Spleen (tissue), 11 donors: Measurements from ENCODE around the gene FAM83E. TPM values are rescaled to one million over a fixed set of nuclear protein-coding genes. Genes with fewer than 3 reads are reported as not detected.
A peak's percentile ranks its signal among the peaks of the same experiment; 100 is the strongest.

Experiments
- DNase-seq: peaks from one replicate; pipeline ENCODE4 v3.0.0-alpha.2; 2020
- H3K27ac ChIP-seq, 8 donors: fragments of 200-600 bp; sonication (generic) in 7 of 8; 1 replicate in 4 of 8; 2 replicates in 4 of 8; pipeline versions ENCODE4 v1.5.0 to v1.8.0; 2016 to 2021; ENCODE audit warnings: inconsistent platforms in 4 of 8, mild to moderate bottlenecking in 4 of 8, moderate library complexity in 1 of 8
- H3K27me3 ChIP-seq, 7 donors: fragments of 200-600 bp; sonication (generic) in 6 of 7; replicated peaks in 1 of 7; 1 replicate in 4 of 7; 2 replicates in 3 of 7; pipeline versions ENCODE4 v1.5.0 to v1.8.0; 2016 to 2021; ENCODE audit warnings: inconsistent platforms in 3 of 7, mild to moderate bottlenecking in 1 of 7
- H3K36me3 ChIP-seq, 6 donors: fragments of 200-600 bp; sonication (generic) in 5 of 6; 1 replicate in 4 of 6; 2 replicates in 2 of 6; pipeline versions ENCODE4 v1.5.0 to v1.8.0; 2016 to 2021; ENCODE audit warnings: inconsistent platforms in 2 of 6
- H3K4me1 ChIP-seq, 6 donors: fragments of 200-600 bp; sonication (generic) in 5 of 6; 1 replicate in 3 of 6; 2 replicates in 3 of 6; pipeline versions ENCODE4 v1.5.0 to v1.8.0; 2016 to 2021; ENCODE audit warnings: inconsistent platforms in 3 of 6
- H3K4me3 ChIP-seq, 8 donors: fragments of 200-600 bp; sonication (generic) in 7 of 8; 1 replicate in 4 of 8; 2 replicates in 4 of 8; pipeline versions ENCODE4 v1.5.0 to v1.8.0; 2016 to 2021; ENCODE audit warnings: inconsistent platforms in 4 of 8, mild to moderate bottlenecking in 4 of 8, moderate library complexity in 2 of 8
- H3K9me3 ChIP-seq, 8 donors: fragments of 200-600 bp; sonication (generic) in 7 of 8; 1 replicate in 4 of 8; 2 replicates in 4 of 8; pipeline versions ENCODE4 v1.5.0 to v1.8.0; 2016 to 2021; ENCODE audit warnings: inconsistent platforms in 4 of 8
- CTCF ChIP-seq, 11 experiments: fragments of 200-600 bp in 7 of 11; fragments of 450-650 bp in 4 of 11; sonication (generic) in 4 of 11; IDR thresholded peaks in 8 of 11; conservative IDR thresholded peaks in 3 of 11; 1 replicate in 7 of 11; 2 replicates in 4 of 11; pipeline versions ENCODE4 v1.4.0 to v1.8.0; 2016 to 2021; ENCODE audit warnings: antibody characterized with exemption in 11 of 11, inconsistent platforms in 4 of 11, mild to moderate bottlenecking in 1 of 11
- POLR2A ChIP-seq, 3 donors: fragments of 450-650 bp; IDR thresholded peaks; one replicate each; pipeline ENCODE4 v1.5.1; 2017; ENCODE audit warnings: antibody characterized with exemption in 3 of 3, mild to moderate bottlenecking in 1 of 3
- POLR2AphosphoS5 ChIP-seq, 3 donors: sonication (generic); formaldehyde crosslinking; IDR thresholded peaks; one replicate each; pipeline ENCODE4 v1.5.1; 2017; ENCODE audit warnings: antibody characterized with exemption in 3 of 3
- WGBS, 5 donors: extraction: QIAGEN DNeasy Blood & Tissue Kit in 3 of 5; methylation state at CpG; one replicate each; pipeline versions ENCODE4 v1.1.5 to v1.1.7; 2013 to 2018; 5-methylcytosine and 5-hydroxymethylcytosine counted together
- intact Hi-C: fragments of 100-400 bp; cut with DNase I; formaldehyde crosslinking; loops from one replicate; pipeline ENCODE4 v1.15.0; 2023; ENCODE audit warnings: low total_unique reads
- polyA plus RNA-seq, 3 donors: library from polyadenylated mRNA; stranded (reverse); fragments of 200-250 nt; gene quantifications; one replicate each; pipeline ENCODE4 v1.2.1, GENCODE V29; 2013
- total RNA-seq, 7 donors: library from RNA; depleted of rRNA in 3 of 7; stranded (reverse); fragments of >200 nt in 3 of 7; fragmentation: NEBNext Ultra II Directional in 4 of 7; extraction: Animal tissue kit (Norgen Biotek cat#: 25700) in 4 of 7; gene quantifications; one replicate each; pipeline versions ENCODE4 v1.1.0 to v1.2.1, GENCODE V29; 2016 to 2021
- donor health status: healthy with polysubstance abuse.
- donor health status: DM: no; HTN: no; CAD: no; lungs with moderate emphysema.
- donor health status: DM: no; HTN: no; CAD: no.
- donor health status: Bipolar disorder and iron deficiency.
- donor health status: healthy.
- donor health status: DM: no; HTN: no; CAD: no.
- donor health status: DM: yes; HTN: yes; CAD: no.

The FAM83E gene
- total and polyA plus RNA-seq, 10 donors, result 0.04 to 2.0 (median 0.46) TPM; not detected in 5

- no peaks in the 10 kb centered on the region for H3K36me3 ChIP-seq
- TF ChIP-seq POLR2A (IDR thresholded peaks at IDR 0.05) (no peak), POLR2AphosphoS5 (IDR thresholded peaks at IDR 0.05) (no peak), CTCF (IDR thresholded peaks at IDR 0.05 in 8 of 11, conservative IDR thresholded peaks at IDR 0.05 in 3 of 11) (no peak)
- H3K4me1 ChIP-seq, result peaks cover 12 to 56% (median 40%) of the 10 kb centered on the region in 6 donors
- H3K9me3 ChIP-seq, result no peaks in the 10 kb centered on the region
- 91 to 97% (median 92%) methylated on average over 2 of the region's 2 CpGs for WGBS, 5 donors
- H3K27me3 ChIP-seq, result peaks cover 0 to 5% (median 0%) of the 10 kb centered on the region in 7 donors
- H3K27ac ChIP-seq, result no peak overlapping the region
- H3K4me3 ChIP-seq, result no peak overlapping the region
- intact Hi-C loops, result no loop called here
- no peak for DNase-seq
Measured at GRCh38 chr19:48641850-48642249, 27.0 kb upstream of the FAM83E start.

- peaks cover 10 to 57% (median 36%) of the 10 kb centered on the region in 6 donors for H3K4me1 ChIP-seq
- no peak for TF ChIP-seq CTCF (IDR thresholded peaks at IDR 0.05 in 8 of 11, conservative IDR thresholded peaks at IDR 0.05 in 3 of 11)
- no peak for TF ChIP-seq POLR2A (IDR thresholded peaks at IDR 0.05)
- no peak for TF ChIP-seq POLR2AphosphoS5 (IDR thresholded peaks at IDR 0.05)
- no peaks in the 10 kb centered on the region for H3K9me3 ChIP-seq
- H3K4me3 ChIP-seq, result no peak overlapping the region
- intact Hi-C loops, result no loop called here
- DNase-seq, result peak; percentile 82
- WGBS, 5 donors, result 77 to 89% (median 80%) methylated on average over 33 of the region's 33 CpGs
- H3K27me3 ChIP-seq, result no peaks in the 10 kb centered on the region
- H3K27ac ChIP-seq, result peak overlapping the region in 3 of 8 donors; percentile 94 to 97 (median 94)
- no peaks in the 10 kb centered on the region for H3K36me3 ChIP-seq
Measured at GRCh38 chr19:48639483-48640375, 24.9 kb upstream of the FAM83E start.

GRCh38 chr19:48638831-48639381, 24.0 kb upstream of the FAM83E start:
- peak; percentile 87 for DNase-seq
- intact Hi-C loops, result no loop called here
- H3K4me3 ChIP-seq, result peak overlapping the region in 6 of 8 donors; percentile 7 to 98 (median 77)
- H3K36me3 ChIP-seq, result no peaks in the 10 kb centered on the region
- H3K4me1 ChIP-seq, result peaks cover 17 to 57% (median 38%) of the 10 kb centered on the region in 6 donors
- peak overlapping the region; percentile 92 to 98 (median 95) for H3K27ac ChIP-seq
- 73 to 84% (median 81%) methylated on average over 15 to 16 of the region's 16 CpGs for WGBS, 5 donors
- TF ChIP-seq CTCF (IDR thresholded peaks at IDR 0.05 in 8 of 11, conservative IDR thresholded peaks at IDR 0.05 in 3 of 11) (no peak), POLR2AphosphoS5 (IDR thresholded peaks at IDR 0.05) (no peak)
- H3K9me3 ChIP-seq, result no peaks in the 10 kb centered on the region
- H3K27me3 ChIP-seq, result no peaks in the 10 kb centered on the region
